T1000 (cell line): Measurements from ENCODE around the gene TAS2R41.
"Not testable (repeated sequence)": the region's sequence is repeated elsewhere in the genome, so short reads cannot be mapped to it uniquely, and the experiment has no call there.

Experiments
- DNase-seq: peaks from one replicate; lab custom pipeline; 2025; ENCODE audit warnings: mixed read lengths; lab: John Stamatoyannopoulos, UW

Gene TAS2R41

GRCh38 chr7:143518941-143519340 is 41.3 kb downstream of the TAS2R41 start:
- DNase-seq, result no peak

- peak; percentile 18 for DNase-seq
Observed at GRCh38 chr7:143519411-143520131, 41.9 kb downstream of the TAS2R41 start.

- DNase-seq, result not testable (repeated sequence)
Observed at GRCh38 chr7:143522309-143522916, 44.7 kb downstream of the TAS2R41 start.
